Liver (tissue), 2 donors: ENCODE data around the gene CCDC85A.

ENCODE experiments used
- CTCF ChIP-seq: fragments of 150-350 bp; IDR thresholded peaks from 2 replicates; pipeline ENCODE4 v1.5.1; 2017; ENCODE audit warnings: improper control_type of control experiment, low read depth, low read length; ENCODE audit not compliant: missing input control
- YY1 ChIP-seq: IDR thresholded peaks from 2 replicates; pipeline ENCODE4 v1.6.1; 2016; ENCODE audit warnings: antibody characterized with exemption, mild to moderate bottlenecking
- donor health status: healthy.

- no peak for TF ChIP-seq CTCF
- no peak for TF ChIP-seq YY1
Measured at GRCh38 chr2:56195563-56195962, 11.8 kb downstream of the CCDC85A start.
